Testis (tissue), 2 donors: ENCODE data around the gene HAAO.

Source experiments
- CTCF ChIP-seq, 3 experiments: fragments of 450-650 bp in 2 of 3; fragments of 200-600 bp in 1 of 3; sonication (generic) in 1 of 3; IDR thresholded peaks; one replicate each; pipeline ENCODE4 v1.5.1; 2016 to 2019; ENCODE audit warnings: antibody characterized with exemption in 3 of 3, mild to moderate bottlenecking in 2 of 3, moderate library complexity in 1 of 3
- POLR2A ChIP-seq: fragments of 450-650 bp; IDR thresholded peaks from one replicate; pipeline ENCODE4 v1.6.1; 2017; ENCODE audit warnings: antibody characterized with exemption, mild to moderate bottlenecking, moderate library complexity

- TF ChIP-seq CTCF (IDR thresholded peaks at IDR 0.05) (no peak), POLR2A (no peak)
These were observed 12.0 kb upstream of the HAAO start for GRCh38 chr2:42804338-42804737.
